Gastrocnemius medialis (tissue), 4 donors: ENCODE measurements around the gene BMP7. TPM values are rescaled to one million over a fixed set of nuclear protein-coding genes. Genes with fewer than 3 reads are reported as not detected.

ENCODE experiments used
- ATAC-seq, 2 donors: fragments of 150-250 bp; one replicate each; pipeline ENCODE4 v1.9.1; 2016
- DNase-seq, 2 donors: peaks; one replicate each; pipeline ENCODE4 v3.0.0-alpha.2; 2019
- H3K27ac ChIP-seq, 4 donors: fragments of 200-600 bp; sonication (generic); 1 replicate in 1 of 4; 2 replicates in 3 of 4; pipeline ENCODE4 v1.5.1; 2016 to 2018; ENCODE audit warnings: mild to moderate bottlenecking in 2 of 4, moderate library complexity in 1 of 4
- H3K27me3 ChIP-seq, 3 donors: fragments of 200-600 bp; sonication (generic) in 2 of 3; 1 replicate in 1 of 3; 2 replicates in 2 of 3; pipeline versions ENCODE4 v1.5.1 to v1.6.0; 2016 to 2019; ENCODE audit warnings: mild to moderate bottlenecking in 1 of 3, moderate library complexity in 1 of 3
- H3K36me3 ChIP-seq, 2 donors: fragments of 200-600 bp; sonication (generic) in 1 of 2; one replicate each; pipeline ENCODE4 v1.5.1; 2017 to 2018
- H3K4me1 ChIP-seq, 2 donors: fragments of 200-600 bp; sonication (generic) in 1 of 2; one replicate each; pipeline ENCODE4 v1.5.1; 2016 to 2017; ENCODE audit warnings: mild to moderate bottlenecking in 2 of 2
- H3K4me3 ChIP-seq, 4 donors: fragments of 200-600 bp; sonication (generic) in 3 of 4; 1 replicate in 1 of 4; 2 replicates in 3 of 4; pipeline ENCODE4 v1.5.1; 2016 to 2019; ENCODE audit warnings: mild to moderate bottlenecking in 2 of 4
- H3K9me3 ChIP-seq, 3 donors: fragments of 200-600 bp; sonication (generic) in 2 of 3; 1 replicate in 1 of 3; 2 replicates in 2 of 3; pipeline ENCODE4 v1.5.1; 2016 to 2019
- CTCF ChIP-seq, 5 experiments: fragments of 450-650 bp in 3 of 5; fragments of 200-600 bp in 2 of 5; sonication (generic) in 2 of 5; IDR thresholded peaks in 4 of 5; conservative IDR thresholded peaks in 1 of 5; 1 replicate in 4 of 5; 2 replicates in 1 of 5; pipeline ENCODE4 v1.5.1; 2016 to 2019; ENCODE audit warnings: antibody characterized with exemption in 5 of 5, mild to moderate bottlenecking in 3 of 5, moderate library complexity in 3 of 5
- POLR2A ChIP-seq, 2 donors: fragments of 450-650 bp; IDR thresholded peaks; one replicate each; pipeline ENCODE4 v1.6.1; 2017; ENCODE audit warnings: antibody characterized with exemption in 2 of 2, mild to moderate bottlenecking in 2 of 2, moderate library complexity in 2 of 2
- in situ Hi-C, 4 donors: fragments of 200-750 bp; cut with MboI; loops; one replicate each; pipeline versions ENCODE4 v1.15.0 to v1.8.0; 2017; ENCODE audit warnings: low sequenced_read_pairs in 4 of 4
- intact Hi-C: fragments of 100-400 bp; cut with DNase I; formaldehyde crosslinking; loops from one replicate; pipeline ENCODE4 v1.15.1; 2023; ENCODE audit warnings: low total_unique reads
- total RNA-seq, 4 donors: library from RNA; depleted of rRNA; stranded (reverse); fragments of >200 nt; gene quantifications; one replicate each; pipeline versions ENCODE4 v1.1.0 to v1.2.3, GENCODE V29; 2016

BMP7 gene
- total RNA-seq, 4 donors from 2014 or later = 0.52 TPM; not detected in 3

- Histone ChIP-seq H3K36me3 (no peaks in the 10 kb centered on the region), H3K4me3 (no peak overlapping the region), H3K27me3 (peaks cover 0 to 6% (median 0%) of the 10 kb centered on the region in 3 donors), H3K27ac (no peak overlapping the region), H3K4me1 (no peaks in the 10 kb centered on the region), H3K9me3 (no peaks in the 10 kb centered on the region)
- in situ Hi-C loops = no loop called here
- intact Hi-C loops = no loop called here
- no peak for ATAC-seq
- DNase-seq = no peak
- TF ChIP-seq POLR2A (IDR thresholded peaks at IDR 0.05) (no peak), CTCF (IDR thresholded peaks at IDR 0.05 in 4 of 5, conservative IDR thresholded peaks at IDR 0.05 in 1 of 5) (no peak)
These were observed 34.5 kb downstream of the BMP7 start for GRCh38 chr20:57231951-57232428.

GRCh38 chr20:57231161-57231560 is 35.3 kb downstream of the BMP7 start:
- TF ChIP-seq POLR2A (IDR thresholded peaks at IDR 0.05) = no peak
- TF ChIP-seq CTCF (IDR thresholded peaks at IDR 0.05 in 4 of 5, conservative IDR thresholded peaks at IDR 0.05 in 1 of 5) = no peak
- no peak overlapping the region for H3K27ac ChIP-seq
- no peaks in the 10 kb centered on the region for H3K4me1 ChIP-seq
- no peak overlapping the region for H3K4me3 ChIP-seq
- ATAC-seq (no peak), DNase-seq (no peak)
- in situ Hi-C loops = no loop called here
- intact Hi-C loops = no loop called here
- H3K36me3 ChIP-seq = no peaks in the 10 kb centered on the region
- no peaks in the 10 kb centered on the region for H3K9me3 ChIP-seq
- H3K27me3 ChIP-seq = peaks cover 0 to 6% (median 0%) of the 10 kb centered on the region in 3 donors

GRCh38 chr20:57230247-57230646 is 36.2 kb downstream of the BMP7 start:
- no peak overlapping the region for H3K27ac ChIP-seq
- no peak for TF ChIP-seq POLR2A (IDR thresholded peaks at IDR 0.05)
- no peaks in the 10 kb centered on the region for H3K9me3 ChIP-seq
- intact Hi-C loops = no loop called here
- no peaks in the 10 kb centered on the region for H3K4me1 ChIP-seq
- no peak overlapping the region for H3K4me3 ChIP-seq
- DNase-seq (no peak), ATAC-seq (no peak)
- no peaks in the 10 kb centered on the region for H3K36me3 ChIP-seq
- peaks cover 0 to 5% (median 4%) of the 10 kb centered on the region in 3 donors for H3K27me3 ChIP-seq
- in situ Hi-C loops = no loop called here

- in situ Hi-C loops (no loop called here), intact Hi-C loops (no loop called here)
- no peaks in the 10 kb centered on the region for H3K9me3 ChIP-seq
- no peaks in the 10 kb centered on the region for H3K36me3 ChIP-seq
- peaks cover 0 to 5% (median 0%) of the 10 kb centered on the region in 3 donors for H3K27me3 ChIP-seq
- no peak overlapping the region for H3K27ac ChIP-seq
- H3K4me3 ChIP-seq = no peak overlapping the region
- no peak for DNase-seq
- no peak for TF ChIP-seq POLR2A (IDR thresholded peaks at IDR 0.05)
- TF ChIP-seq CTCF (IDR thresholded peaks at IDR 0.05 in 4 of 5, conservative IDR thresholded peaks at IDR 0.05 in 1 of 5) = no peak
- ATAC-seq = no peak
- no peaks in the 10 kb centered on the region for H3K4me1 ChIP-seq
These were observed 37.0 kb downstream of the BMP7 start for GRCh38 chr20:57229490-57229889.

- DNase-seq = no peak
- Histone ChIP-seq H3K27ac (no peak overlapping the region), H3K9me3 (no peaks in the 10 kb centered on the region), H3K27me3 (peaks cover 0 to 5% (median 0%) of the 10 kb centered on the region in 3 donors), H3K4me3 (no peak overlapping the region), H3K4me1 (no peaks in the 10 kb centered on the region), H3K36me3 (no peaks in the 10 kb centered on the region)
- intact Hi-C loops (no loop called here), in situ Hi-C loops (no loop called here)
- no peak for TF ChIP-seq CTCF (IDR thresholded peaks at IDR 0.05 in 4 of 5, conservative IDR thresholded peaks at IDR 0.05 in 1 of 5)
- TF ChIP-seq POLR2A (IDR thresholded peaks at IDR 0.05) = no peak
- no peak for ATAC-seq
These were observed 40.6 kb downstream of the BMP7 start for GRCh38 chr20:57225830-57226229.
